Neuronal stem cell (in vitro differentiated cells): Measurements from ENCODE around the gene NRXN3.

Experiments used
- DNase-seq: peaks from one replicate; pipeline ENCODE4 v3.0.0-alpha.2; 2013; ENCODE audit warnings: low spot score
- H2AFZ ChIP-seq: one replicate; pipeline ENCODE4 v1.6.1; 2013; ENCODE audit warnings: mild to moderate bottlenecking, low read length, inconsistent platforms
- H2AK5ac ChIP-seq: 2 replicates; pipeline ENCODE4 v1.6.1; 2013; ENCODE audit warnings: low read depth, mild to moderate bottlenecking, inconsistent platforms, low read length, moderate library complexity, mixed read lengths
- H2BK120ac ChIP-seq: 2 replicates; pipeline ENCODE4 v1.6.1; 2013; ENCODE audit warnings: low read depth, mild to moderate bottlenecking, inconsistent platforms, low read length, moderate library complexity, mixed read lengths
- H2BK12ac ChIP-seq: one replicate; pipeline ENCODE4 v1.6.1; 2013; ENCODE audit warnings: low read length, inconsistent platforms
- H2BK15ac ChIP-seq: 2 replicates; pipeline ENCODE4 v1.6.1; 2013; ENCODE audit warnings: mild to moderate bottlenecking, low read length, inconsistent platforms, mixed read lengths
- H2BK5ac ChIP-seq: one replicate; pipeline ENCODE4 v1.6.1; 2013; ENCODE audit warnings: inconsistent platforms, mild to moderate bottlenecking, low read length, moderate library complexity
- H3K14ac ChIP-seq: one replicate; pipeline ENCODE4 v1.6.1; 2013; ENCODE audit warnings: low read length, inconsistent platforms
- H3K18ac ChIP-seq: 2 replicates; pipeline ENCODE4 v1.6.1; 2013; ENCODE audit warnings: low read length, inconsistent platforms
- H3K23ac ChIP-seq: 2 replicates; pipeline ENCODE4 v1.6.1; 2013; ENCODE audit warnings: low read depth, mild to moderate bottlenecking, mixed read lengths, low read length, inconsistent platforms; ENCODE audit not compliant: poor library complexity
- H3K27ac ChIP-seq: replicated peaks from 3 replicates; pipeline ENCODE4 v1.5.1; 2013; ENCODE audit warnings: low read length, inconsistent platforms
- H3K27me3 ChIP-seq, 3 experiments: 2 replicates each; pipeline ENCODE4 v1.6.1; 2013; ENCODE audit warnings: low read length in 3 of 3, mild to moderate bottlenecking in 2 of 3, inconsistent platforms in 1 of 3, low read depth in 1 of 3, mixed read lengths in 1 of 3, moderate library complexity in 1 of 3; ENCODE audit not compliant: control insufficient read depth in 3 of 3, insufficient read depth in 3 of 3
- H3K36me3 ChIP-seq, 2 donors: replicated peaks in 1 of 2; 2 replicates each; pipeline ENCODE4 v1.6.1; 2013; ENCODE audit warnings: low read length in 2 of 2; ENCODE audit not compliant: control insufficient read depth in 2 of 2, insufficient read depth in 2 of 2
- H3K4ac ChIP-seq: 2 replicates; pipeline ENCODE4 v1.6.1; 2013; ENCODE audit warnings: inconsistent platforms, mild to moderate bottlenecking, low read length, moderate library complexity
- H3K4me1 ChIP-seq, 2 donors: 1 replicate in 1 of 2; 2 replicates in 1 of 2; pipeline ENCODE4 v1.6.1; 2013; ENCODE audit warnings: low read length in 2 of 2, low read depth in 1 of 2; ENCODE audit not compliant: control insufficient read depth in 2 of 2, insufficient read depth in 1 of 2
- H3K4me2 ChIP-seq: one replicate; pipeline ENCODE4 v1.6.1; 2013; ENCODE audit warnings: mild to moderate bottlenecking, low read length, inconsistent platforms; ENCODE audit not compliant: insufficient read depth, poor library complexity, severe bottlenecking
- H3K4me3 ChIP-seq, 2 donors: 2 replicates each; pipeline ENCODE4 v1.5.1; 2013; ENCODE audit warnings: low read length in 2 of 2, mild to moderate bottlenecking in 2 of 2, inconsistent platforms in 1 of 2, moderate library complexity in 1 of 2
- H3K79me1 ChIP-seq: one replicate; pipeline ENCODE4 v1.6.1; 2013; ENCODE audit warnings: low read depth, mild to moderate bottlenecking, inconsistent platforms, low read length, moderate library complexity
- H3K9ac ChIP-seq: one replicate; pipeline ENCODE4 v1.6.1; 2013; ENCODE audit warnings: mild to moderate bottlenecking, low read depth, low read length, inconsistent platforms; ENCODE audit not compliant: poor library complexity
- H3K9me3 ChIP-seq, 2 donors: replicated peaks in 1 of 2; 2 replicates each; pipeline versions ENCODE3 to v1.6.1; 2013; ENCODE audit warnings: low read length in 2 of 2, mild to moderate bottlenecking in 2 of 2, inconsistent platforms in 1 of 2, low read depth in 1 of 2, mixed read lengths in 1 of 2, moderate library complexity in 1 of 2; ENCODE audit not compliant: control insufficient read depth in 2 of 2, insufficient read depth in 1 of 2
- H4K8ac ChIP-seq: one replicate; pipeline ENCODE4 v1.6.1; 2013; ENCODE audit warnings: low read depth, mild to moderate bottlenecking, inconsistent platforms, low read length, moderate library complexity
- H4K91ac ChIP-seq: one replicate; pipeline ENCODE4 v1.6.1; 2013; ENCODE audit warnings: low read length, low read depth, mild to moderate bottlenecking, inconsistent platforms; ENCODE audit not compliant: poor library complexity
- WGBS, 2 donors: extraction: QIAGEN DNeasy Blood & Tissue Kit; methylation state at CpG; one replicate each; pipeline ENCODE4 v1.1.7; 2013; ENCODE audit warnings: missing lambda C conversion rate in 2 of 2, mixed read lengths in 1 of 2; ENCODE audit not compliant: insufficient read length in 2 of 2, insufficient replicate concordance in 1 of 2; ENCODE audit errors: extremely low coverage in 2 of 2; 5-methylcytosine and 5-hydroxymethylcytosine counted together

Gene NRXN3

GRCh38 chr14:79809849-79810612, 1639.9 kb downstream of the NRXN3 start:
- H4K8ac ChIP-seq, result no peak overlapping the region
- H2AFZ ChIP-seq, result no peak overlapping the region
- DNase-seq, result peak; percentile 8
- H3K4ac ChIP-seq, result no peak overlapping the region
- no peak overlapping the region for H3K18ac ChIP-seq
- no peaks in the 10 kb centered on the region for H3K27me3 ChIP-seq
- H3K23ac ChIP-seq, result no peak overlapping the region
- no peak overlapping the region for H2BK12ac ChIP-seq
- H2AK5ac ChIP-seq, result no peak overlapping the region
- peaks cover 1 to 7% of the 10 kb centered on the region in 2 donors for H3K9me3 ChIP-seq
- no peak overlapping the region for H2BK5ac ChIP-seq
- H3K79me1 ChIP-seq, result no peaks in the 10 kb centered on the region
- no peak overlapping the region for H4K91ac ChIP-seq
- H3K4me2 ChIP-seq, result no peak overlapping the region
- H3K4me3 ChIP-seq, result no peak overlapping the region
- no peaks in the 10 kb centered on the region for H3K36me3 ChIP-seq
- H3K14ac ChIP-seq, result no peak overlapping the region
- H2BK15ac ChIP-seq, result no peak overlapping the region
- no peaks in the 10 kb centered on the region for H3K4me1 ChIP-seq
- no CpG with 5 or more reads among the region's 3 CpGs for WGBS, 2 donors
- H3K27ac ChIP-seq, result no peak overlapping the region
- H3K9ac ChIP-seq, result no peak overlapping the region
- no peak overlapping the region for H2BK120ac ChIP-seq

GRCh38 chr14:79820866-79821535, 1650.8 kb downstream of the NRXN3 start:
- H3K4me1 ChIP-seq, result peaks cover 4 to 6% of the 10 kb centered on the region in 2 donors
- H3K9me3 ChIP-seq, result no peaks in the 10 kb centered on the region
- H4K91ac ChIP-seq, result no peak overlapping the region
- H3K27ac ChIP-seq, result no peak overlapping the region
- H3K36me3 ChIP-seq, result no peaks in the 10 kb centered on the region
- H3K4ac ChIP-seq, result no peak overlapping the region
- peak overlapping the region; percentile 4 for H2AFZ ChIP-seq
- H2AK5ac ChIP-seq, result no peak overlapping the region
- no peak overlapping the region for H3K18ac ChIP-seq
- no peak overlapping the region for H3K14ac ChIP-seq
- H3K27me3 ChIP-seq, result no peaks in the 10 kb centered on the region
- no peaks in the 10 kb centered on the region for H3K79me1 ChIP-seq
- H3K4me3 ChIP-seq, result no peak overlapping the region
- no peak for DNase-seq
- H4K8ac ChIP-seq, result no peak overlapping the region
- H2BK15ac ChIP-seq, result no peak overlapping the region
- no CpG with 5 or more reads among the region's 1 CpG for WGBS, 2 donors
- H3K23ac ChIP-seq, result no peak overlapping the region
- H2BK12ac ChIP-seq, result no peak overlapping the region
- H2BK5ac ChIP-seq, result no peak overlapping the region
- H2BK120ac ChIP-seq, result no peak overlapping the region
- no peak overlapping the region for H3K4me2 ChIP-seq
- H3K9ac ChIP-seq, result no peak overlapping the region

GRCh38 chr14:79822034-79822433, 1651.9 kb downstream of the NRXN3 start:
- Histone ChIP-seq H2BK12ac (no peak overlapping the region), H3K23ac (no peak overlapping the region), H3K4ac (no peak overlapping the region), H2AK5ac (no peak overlapping the region), H3K4me1 (peaks cover 4 to 6% of the 10 kb centered on the region in 2 donors), H3K27me3 (no peaks in the 10 kb centered on the region), H2BK15ac (no peak overlapping the region), H3K79me1 (no peaks in the 10 kb centered on the region), H3K14ac (no peak overlapping the region), H3K9me3 (no peaks in the 10 kb centered on the region), H3K27ac (no peak overlapping the region), H3K4me2 (no peak overlapping the region), H4K8ac (no peak overlapping the region), H2AFZ (no peak overlapping the region), H2BK120ac (no peak overlapping the region), H3K4me3 (no peak overlapping the region), H3K9ac (no peak overlapping the region), H3K18ac (no peak overlapping the region), H2BK5ac (no peak overlapping the region), H3K36me3 (no peaks in the 10 kb centered on the region), H4K91ac (no peak overlapping the region)
- no peak for DNase-seq
- WGBS, 2 donors, result no CpG with 5 or more reads among the region's 2 CpGs

- Histone ChIP-seq H3K4ac (no peak overlapping the region), H3K27me3 (no peaks in the 10 kb centered on the region), H3K4me2 (no peak overlapping the region), H3K9ac (no peak overlapping the region), H3K18ac (no peak overlapping the region), H2BK5ac (no peak overlapping the region), H4K91ac (no peak overlapping the region), H3K4me1 (peaks cover 6 to 9% of the 10 kb centered on the region in 2 donors), H3K9me3 (no peaks in the 10 kb centered on the region), H3K79me1 (no peaks in the 10 kb centered on the region), H3K23ac (no peak overlapping the region), H3K4me3 (no peak overlapping the region), H2AFZ (no peak overlapping the region), H3K36me3 (no peaks in the 10 kb centered on the region), H4K8ac (no peak overlapping the region), H2AK5ac (no peak overlapping the region), H3K27ac (no peak overlapping the region), H3K14ac (no peak overlapping the region), H2BK15ac (no peak overlapping the region), H2BK120ac (no peak overlapping the region), H2BK12ac (no peak overlapping the region)
- no peak for DNase-seq
- no CpG with 5 or more reads among the region's 6 CpGs for WGBS, 2 donors
These were observed 1654.9 kb downstream of the NRXN3 start for GRCh38 chr14:79825046-79825521.
